Thyroid gland (tissue), 4 donors: ENCODE results near the gene CLMP.

Source experiments
- CTCF ChIP-seq, 6 experiments: fragments of 200-600 bp in 3 of 6; fragments of 450-650 bp in 3 of 6; sonication (generic) in 3 of 6; IDR thresholded peaks; one replicate each; pipeline ENCODE4 v1.5.1; 2016 to 2019; ENCODE audit warnings: antibody characterized with exemption in 6 of 6, mild to moderate bottlenecking in 2 of 6, inconsistent platforms in 1 of 6, moderate library complexity in 1 of 6
- POLR2A ChIP-seq, 2 donors: fragments of 450-650 bp; IDR thresholded peaks; one replicate each; pipeline ENCODE4 v1.6.1; 2017; ENCODE audit warnings: antibody characterized with exemption in 2 of 2, mild to moderate bottlenecking in 2 of 2, moderate library complexity in 1 of 2

- TF ChIP-seq CTCF (IDR thresholded peaks at IDR 0.05) = no peak
- TF ChIP-seq POLR2A (IDR thresholded peaks at IDR 0.05) = no peak
These were observed 8.4 kb upstream of the CLMP start for GRCh38 chr11:123203471-123203870.
